HEK293 (cell line): ENCODE measurements around the gene MCTP1.
A peak's percentile ranks its signal among the peaks of the same experiment; 100 is the strongest.

Experiments used
- CTCF ChIA-PET: fragments of 350-600 bp; formaldehyde crosslinking; extraction: SDS; loops from one replicate; lab custom pipeline; 2021; ENCODE audit warnings: antibody characterized with exemption; lab: Yijun Ruan, JAX
- POLR2A ChIA-PET: fragments of 300-600 bp; formaldehyde crosslinking; extraction: SDS; loops from one replicate; lab custom pipeline; 2020; ENCODE audit warnings: antibody characterized with exemption, inconsistent platforms; lab: Yijun Ruan, JAX
- H3K27ac ChIP-seq: fragments of 200-500 bp; sonication (Bioruptor generic); 2 replicates; pipeline ENCODE4 v1.5.1; 2014; ENCODE audit warnings: low read depth, low read length, control low read depth, inconsistent platforms; ENCODE audit errors: extremely low read depth
- H3K36me3 ChIP-seq, 2 experiments: fragments of 200-500 bp in 1 of 2; sonication (Bioruptor generic) in 1 of 2; 1 replicate in 1 of 2; 2 replicates in 1 of 2; pipeline ENCODE4 v1.5.1; 2014 to 2017; ENCODE audit warnings: inconsistent platforms in 2 of 2, low read length in 2 of 2; ENCODE audit not compliant: control insufficient read depth in 2 of 2, insufficient read depth in 1 of 2
- H3K4me1 ChIP-seq: fragments of 200-500 bp; sonication (Bioruptor generic); 2 replicates; pipeline ENCODE4 v1.5.1; 2014; ENCODE audit warnings: mild to moderate bottlenecking, low read length, inconsistent platforms; ENCODE audit not compliant: control insufficient read depth, insufficient read depth
- H3K4me3 ChIP-seq: 2 replicates; pipeline ENCODE4 v1.5.1; 2011; ENCODE audit warnings: low read depth, mild to moderate bottlenecking, control low read depth, low read length, moderate library complexity
- H3K9me3 ChIP-seq: fragments of 200-500 bp; sonication (Bioruptor generic); 2 replicates; pipeline ENCODE4 v1.5.1; 2014; ENCODE audit warnings: low read depth, low read length, inconsistent platforms; ENCODE audit not compliant: control insufficient read depth, insufficient read depth
- FEZF1 ChIP-seq: fragments of 450-650 bp; formaldehyde crosslinking; IDR thresholded peaks from 2 replicates; pipeline ENCODE4 v1.5.1; 2016; ENCODE audit warnings: missing biosample characterization, missing genetic modification characterization
- KLF10 ChIP-seq: fragments of 450-650 bp; IDR thresholded peaks from 2 replicates; pipeline ENCODE4 v1.5.1; 2018; ENCODE audit warnings: missing biosample characterization, mild to moderate bottlenecking, missing genetic modification characterization
- KLF16 ChIP-seq: fragments of 450-650 bp; formaldehyde crosslinking; IDR thresholded peaks from 2 replicates; pipeline ENCODE4 v1.5.1; 2017; ENCODE audit warnings: missing biosample characterization, missing genetic modification characterization
- KLF7 ChIP-seq: fragments of 450-650 bp; formaldehyde crosslinking; IDR thresholded peaks from 2 replicates; pipeline ENCODE4 v1.5.1; 2016; ENCODE audit warnings: missing biosample characterization, missing genetic modification characterization, borderline replicate concordance
- RBAK ChIP-seq: fragments of 450-650 bp; formaldehyde crosslinking; IDR thresholded peaks from 2 replicates; pipeline ENCODE4 v1.5.1; 2016; ENCODE audit warnings: missing biosample characterization, missing genetic modification characterization
- REPIN1 ChIP-seq: fragments of 450-650 bp; formaldehyde crosslinking; IDR thresholded peaks from 2 replicates; pipeline ENCODE4 v1.5.1; 2017; ENCODE audit warnings: missing biosample characterization, missing genetic modification characterization, low read depth
- SCRT1 ChIP-seq: fragments of 450-650 bp; formaldehyde crosslinking; IDR thresholded peaks from 2 replicates; pipeline ENCODE4 v1.5.1; 2016; ENCODE audit warnings: missing biosample characterization, missing genetic modification characterization, borderline replicate concordance
- SCRT2 ChIP-seq: fragments of 450-650 bp; formaldehyde crosslinking; IDR thresholded peaks from 2 replicates; pipeline ENCODE4 v1.5.1; 2016; ENCODE audit warnings: missing biosample characterization, missing genetic modification characterization
- YY1 ChIP-seq: fragments of 450-650 bp; formaldehyde crosslinking; IDR thresholded peaks from 2 replicates; pipeline ENCODE4 v1.5.1; 2018; ENCODE audit warnings: missing biosample characterization, missing genetic modification characterization
- ZEB2 ChIP-seq: fragments of 450-650 bp; formaldehyde crosslinking; IDR thresholded peaks from 2 replicates; pipeline ENCODE4 v1.5.1; 2016; ENCODE audit warnings: missing biosample characterization, missing genetic modification characterization
- ZFHX2 ChIP-seq: fragments of 450-650 bp; formaldehyde crosslinking; conservative IDR thresholded peaks from 2 replicates; pipeline ENCODE4 v1.5.1; 2016; ENCODE audit warnings: missing biosample characterization, missing genetic modification characterization
- ZNF274 ChIP-seq, 2 experiments: fragments of 200-500 bp in 1 of 2; fragments of 450-650 bp in 1 of 2; sonication (Bioruptor generic) in 1 of 2; formaldehyde crosslinking in 1 of 2; IDR thresholded peaks; 2 replicates each; pipeline versions ENCODE4 v1.5.1 to v1.6.1; 2014 to 2016; ENCODE audit warnings: borderline replicate concordance in 1 of 2, inconsistent platforms in 1 of 2, low read length in 1 of 2, missing biosample characterization in 1 of 2, missing genetic modification characterization in 1 of 2
- ZNF302 ChIP-seq: fragments of 450-650 bp; formaldehyde crosslinking; IDR thresholded peaks from 2 replicates; pipeline ENCODE4 v1.5.1; 2016; ENCODE audit warnings: missing biosample characterization, missing genetic modification characterization, low read depth
- ZNF350 ChIP-seq: fragments of 450-650 bp; formaldehyde crosslinking; IDR thresholded peaks from 2 replicates; pipeline ENCODE4 v1.5.0; 2017; ENCODE audit warnings: missing biosample characterization, mild to moderate bottlenecking, missing genetic modification characterization
- ZNF391 ChIP-seq: fragments of 450-650 bp; formaldehyde crosslinking; IDR thresholded peaks from 2 replicates; pipeline ENCODE4 v1.5.1; 2016; ENCODE audit warnings: low read depth, missing biosample characterization, missing genetic modification characterization, borderline replicate concordance
- ZNF521 ChIP-seq: fragments of 450-650 bp; formaldehyde crosslinking; IDR thresholded peaks from 2 replicates; pipeline ENCODE4 v1.5.1; 2017; ENCODE audit warnings: missing biosample characterization, mild to moderate bottlenecking, missing genetic modification characterization
- ZNF530 ChIP-seq: fragments of 450-650 bp; formaldehyde crosslinking; IDR thresholded peaks from 2 replicates; pipeline ENCODE4 v1.5.1; 2016; ENCODE audit warnings: low read depth, missing biosample characterization, missing genetic modification characterization
- ZNF558 ChIP-seq: fragments of 450-650 bp; formaldehyde crosslinking; IDR thresholded peaks from 2 replicates; pipeline ENCODE4 v1.5.1; 2016; ENCODE audit warnings: missing biosample characterization, missing genetic modification characterization
- ZNF561 ChIP-seq: fragments of 450-650 bp; IDR thresholded peaks from 2 replicates; pipeline ENCODE4 v1.5.1; 2018; ENCODE audit warnings: missing biosample characterization, missing genetic modification characterization, borderline replicate concordance
- ZNF654 ChIP-seq: fragments of 450-650 bp; formaldehyde crosslinking; IDR thresholded peaks from 2 replicates; pipeline ENCODE4 v1.5.1; 2016; ENCODE audit warnings: low read depth, missing biosample characterization, missing genetic modification characterization
- ZNF658 ChIP-seq: fragments of 450-650 bp; formaldehyde crosslinking; IDR thresholded peaks from 2 replicates; pipeline ENCODE4; 2016; ENCODE audit warnings: missing biosample characterization, missing genetic modification characterization
- ZNF664 ChIP-seq: fragments of 450-650 bp; formaldehyde crosslinking; IDR thresholded peaks from 2 replicates; pipeline ENCODE4 v1.5.1; 2016; ENCODE audit warnings: missing biosample characterization, missing genetic modification characterization
- ZNF768 ChIP-seq: fragments of 450-650 bp; formaldehyde crosslinking; IDR thresholded peaks from 2 replicates; pipeline ENCODE4 v1.5.1; 2018; ENCODE audit warnings: missing biosample characterization, mild to moderate bottlenecking, missing genetic modification characterization
- ZNF785 ChIP-seq: fragments of 450-650 bp; formaldehyde crosslinking; IDR thresholded peaks from 2 replicates; pipeline ENCODE4 v1.5.1; 2016; ENCODE audit warnings: missing biosample characterization, missing genetic modification characterization
- ZSCAN16 ChIP-seq: fragments of 450-650 bp; formaldehyde crosslinking; IDR thresholded peaks from 2 replicates; pipeline ENCODE4 v1.5.1; 2016; ENCODE audit warnings: missing biosample characterization, missing genetic modification characterization
- TF ChIP-seq, protein P1 (sequence below): fragments of 450-650 bp; IDR thresholded peaks from 2 replicates; pipeline ENCODE4 v1.5.1; 2018; ENCODE audit warnings: missing biosample characterization, mild to moderate bottlenecking, missing genetic modification characterization
- TF ChIP-seq, protein P2 (sequence below): fragments of 450-650 bp; formaldehyde crosslinking; IDR thresholded peaks from 2 replicates; pipeline ENCODE4 v1.5.1; 2016; ENCODE audit warnings: missing biosample characterization, missing genetic modification characterization
- TF ChIP-seq, protein P3 (sequence below): fragments of 450-650 bp; IDR thresholded peaks from 2 replicates; pipeline ENCODE4 v1.5.1; 2018; ENCODE audit warnings: missing biosample characterization, missing genetic modification characterization
- TF ChIP-seq, protein P4 (sequence below): fragments of 450-650 bp; formaldehyde crosslinking; IDR thresholded peaks from 2 replicates; pipeline ENCODE4 v1.5.1; 2016; ENCODE audit warnings: missing biosample characterization, missing genetic modification characterization

The MCTP1 gene

DNA sequence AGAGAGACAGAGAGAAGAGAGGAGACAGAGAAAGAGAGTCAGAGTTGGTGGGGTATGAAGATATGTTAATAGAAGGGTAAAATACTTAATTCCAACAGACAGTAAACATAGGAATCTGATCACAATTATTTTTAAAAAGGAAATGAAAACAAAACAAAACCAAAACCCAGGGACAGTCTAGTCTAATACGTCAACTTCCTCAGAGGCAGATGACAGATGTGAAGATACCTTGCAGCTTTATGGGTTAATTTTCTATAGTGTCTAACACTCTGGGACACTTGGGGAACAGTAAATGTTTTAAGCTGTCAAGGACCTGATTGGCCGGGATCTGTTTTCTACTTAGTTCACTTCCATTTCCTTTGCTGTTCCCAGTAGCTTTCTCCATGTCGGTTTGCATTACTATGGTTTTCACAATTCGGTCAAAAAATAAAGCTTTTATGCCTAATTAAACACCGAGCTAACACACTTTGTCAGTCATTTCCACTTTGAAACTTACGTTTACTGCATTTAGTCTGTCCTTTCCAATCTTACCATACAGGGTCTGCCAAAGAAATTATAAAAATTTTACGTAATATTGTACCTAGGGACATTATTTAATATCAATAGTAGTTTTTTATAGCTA lies 216.5 kb downstream of the MCTP1 start (continued):
- TF ChIP-seq, protein P1, sequence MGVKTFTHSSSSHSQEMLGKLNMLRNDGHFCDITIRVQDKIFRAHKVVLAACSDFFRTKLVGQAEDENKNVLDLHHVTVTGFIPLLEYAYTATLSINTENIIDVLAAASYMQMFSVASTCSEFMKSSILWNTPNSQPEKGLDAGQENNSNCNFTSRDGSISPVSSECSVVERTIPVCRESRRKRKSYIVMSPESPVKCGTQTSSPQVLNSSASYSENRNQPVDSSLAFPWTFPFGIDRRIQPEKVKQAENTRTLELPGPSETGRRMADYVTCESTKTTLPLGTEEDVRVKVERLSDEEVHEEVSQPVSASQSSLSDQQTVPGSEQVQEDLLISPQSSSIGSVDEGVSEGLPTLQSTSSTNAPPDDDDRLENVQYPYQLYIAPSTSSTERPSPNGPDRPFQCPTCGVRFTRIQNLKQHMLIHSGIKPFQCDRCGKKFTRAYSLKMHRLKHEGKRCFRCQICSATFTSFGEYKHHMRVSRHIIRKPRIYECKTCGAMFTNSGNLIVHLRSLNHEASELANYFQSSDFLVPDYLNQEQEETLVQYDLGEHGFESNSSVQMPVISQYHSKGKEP: no peak
- TF ChIP-seq ZNF350 (tag by site-specific recombination) (no peak), ZEB2 (tag by site-specific recombination) (no peak), KLF16 (tag by site-specific recombination) (no peak), ZNF521 (tag by site-specific recombination) (no peak), ZNF561 (tag by site-specific recombination) (no peak), ZNF664 (tag by site-specific recombination) (no peak)
- TF ChIP-seq, protein P2, sequence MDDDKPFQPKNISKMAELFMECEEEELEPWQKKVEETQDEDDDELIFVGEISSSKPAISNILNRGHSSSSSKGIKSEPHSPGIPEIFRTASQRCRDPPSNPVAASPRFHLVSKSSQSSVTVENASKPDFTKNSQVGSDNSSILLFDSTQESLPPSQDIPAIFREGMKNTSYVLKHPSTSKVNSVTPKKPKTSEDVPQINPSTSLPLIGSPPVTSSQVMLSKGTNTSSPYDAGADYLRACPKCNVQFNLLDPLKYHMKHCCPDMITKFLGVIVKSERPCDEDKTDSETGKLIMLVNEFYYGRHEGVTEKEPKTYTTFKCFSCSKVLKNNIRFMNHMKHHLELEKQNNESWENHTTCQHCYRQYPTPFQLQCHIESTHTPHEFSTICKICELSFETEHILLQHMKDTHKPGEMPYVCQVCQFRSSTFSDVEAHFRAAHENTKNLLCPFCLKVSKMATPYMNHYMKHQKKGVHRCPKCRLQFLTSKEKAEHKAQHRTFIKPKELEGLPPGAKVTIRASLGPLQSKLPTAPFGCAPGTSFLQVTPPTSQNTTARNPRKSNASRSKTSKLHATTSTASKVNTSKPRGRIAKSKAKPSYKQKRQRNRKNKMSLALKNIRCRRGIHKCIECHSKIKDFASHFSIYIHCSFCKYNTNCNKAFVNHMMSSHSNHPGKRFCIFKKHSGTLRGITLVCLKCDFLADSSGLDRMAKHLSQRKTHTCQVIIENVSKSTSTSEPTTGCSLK (tag by site-specific recombination): no peak

DNA sequence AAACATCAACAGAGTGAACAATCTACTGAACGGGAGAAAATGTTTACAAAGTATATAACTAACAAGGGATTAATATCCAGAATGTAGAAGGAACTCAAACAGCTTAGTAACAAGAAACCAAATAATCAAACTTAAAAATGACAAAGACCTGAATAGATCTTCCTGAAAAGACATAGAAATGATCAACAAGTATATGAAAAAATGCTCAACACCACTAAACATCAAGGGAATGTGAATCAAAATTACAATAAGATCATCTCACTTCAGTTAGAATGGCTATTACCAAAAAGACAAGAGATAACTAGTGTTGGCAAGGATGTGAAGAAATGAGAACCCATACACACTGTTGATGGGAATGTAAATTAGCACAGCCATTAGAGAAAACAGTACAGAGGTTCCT lies 218.8 kb downstream of the MCTP1 start:
- ChIA-PET CTCF (interaction anchor here (0.8 kb wide), 1 partner anchor 15 kb away, joined by 3 read pairs; no protein-coding TSS in a partner anchor), POLR2A (no interaction called here)
- H3K27ac ChIP-seq: no peak overlapping the region
- TF ChIP-seq FEZF1 (tag by site-specific recombination) (no peak), RBAK (tag by site-specific recombination) (no peak), ZFHX2 (no peak), SCRT2 (peak; percentile 76; the same call in 1 of the 2 replicates), ZNF658 (tag by site-specific recombination) (no peak), KLF7 (tag by site-specific recombination) (no peak), YY1 (no peak), SCRT1 (tag by site-specific recombination) (peak; percentile 51; the same call in 1 of the 2 replicates), ZNF785 (tag by site-specific recombination) (no peak)
- TF ChIP-seq, protein P3, sequence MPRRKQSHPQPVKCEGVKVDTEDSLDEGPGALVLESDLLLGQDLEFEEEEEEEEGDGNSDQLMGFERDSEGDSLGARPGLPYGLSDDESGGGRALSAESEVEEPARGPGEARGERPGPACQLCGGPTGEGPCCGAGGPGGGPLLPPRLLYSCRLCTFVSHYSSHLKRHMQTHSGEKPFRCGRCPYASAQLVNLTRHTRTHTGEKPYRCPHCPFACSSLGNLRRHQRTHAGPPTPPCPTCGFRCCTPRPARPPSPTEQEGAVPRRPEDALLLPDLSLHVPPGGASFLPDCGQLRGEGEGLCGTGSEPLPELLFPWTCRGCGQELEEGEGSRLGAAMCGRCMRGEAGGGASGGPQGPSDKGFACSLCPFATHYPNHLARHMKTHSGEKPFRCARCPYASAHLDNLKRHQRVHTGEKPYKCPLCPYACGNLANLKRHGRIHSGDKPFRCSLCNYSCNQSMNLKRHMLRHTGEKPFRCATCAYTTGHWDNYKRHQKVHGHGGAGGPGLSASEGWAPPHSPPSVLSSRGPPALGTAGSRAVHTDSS (tag by site-specific recombination): no peak
- no peaks in the 10 kb centered on the region for H3K4me1 ChIP-seq
- H3K4me3 ChIP-seq: no peak overlapping the region
- no peaks in the 10 kb centered on the region for H3K9me3 ChIP-seq
- no peaks in the 10 kb centered on the region for H3K36me3 ChIP-seq

DNA sequence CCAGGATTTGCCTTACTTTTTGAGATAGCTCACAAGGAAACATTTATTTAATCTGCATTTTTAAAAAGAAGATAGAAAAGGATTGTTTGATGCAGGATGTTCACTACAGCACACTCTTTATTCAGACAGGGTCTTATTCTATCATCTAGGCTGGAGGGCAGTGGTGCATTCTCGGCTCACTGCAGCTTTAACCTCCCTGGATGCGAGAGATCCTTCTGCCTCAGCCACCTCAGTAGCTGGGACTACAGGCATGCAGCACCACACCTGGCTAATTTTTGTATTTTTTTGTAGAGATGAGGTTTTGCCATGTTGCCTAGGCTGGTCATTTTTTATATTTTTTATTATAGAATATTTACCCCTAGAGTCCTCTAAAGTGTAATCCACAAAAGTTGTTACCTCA lies 221.4 kb downstream of the MCTP1 start:
- ChIA-PET POLR2A (no interaction called here), CTCF (interaction anchor here (1.0 kb wide), 1 partner anchor 9 kb away, joined by 3 read pairs; no protein-coding TSS in a partner anchor)
- Histone ChIP-seq H3K27ac (no peak overlapping the region), H3K9me3 (no peaks in the 10 kb centered on the region), H3K36me3 (no peaks in the 10 kb centered on the region), H3K4me1 (no peaks in the 10 kb centered on the region), H3K4me3 (no peak overlapping the region)
- TF ChIP-seq KLF7 (tag by site-specific recombination) (no peak), ZNF302 (tag by site-specific recombination) (no peak), REPIN1 (tag by site-specific recombination) (no peak), ZNF274 (IDR thresholded peaks at IDR 0.05; ENCODE audit: low read length) (no peak), ZNF274 (tag by site-specific recombination; IDR thresholded peaks at IDR 0.05; ENCODE audit: borderline replicate concordance) (no peak), ZNF530 (tag by site-specific recombination) (no peak), ZNF391 (tag by site-specific recombination) (no peak), KLF10 (tag by site-specific recombination) (no peak), ZSCAN16 (tag by site-specific recombination) (no peak), ZNF654 (no peak), ZNF768 (tag by site-specific recombination) (no peak), ZNF558 (tag by site-specific recombination) (no peak)
- TF ChIP-seq, protein P4, sequence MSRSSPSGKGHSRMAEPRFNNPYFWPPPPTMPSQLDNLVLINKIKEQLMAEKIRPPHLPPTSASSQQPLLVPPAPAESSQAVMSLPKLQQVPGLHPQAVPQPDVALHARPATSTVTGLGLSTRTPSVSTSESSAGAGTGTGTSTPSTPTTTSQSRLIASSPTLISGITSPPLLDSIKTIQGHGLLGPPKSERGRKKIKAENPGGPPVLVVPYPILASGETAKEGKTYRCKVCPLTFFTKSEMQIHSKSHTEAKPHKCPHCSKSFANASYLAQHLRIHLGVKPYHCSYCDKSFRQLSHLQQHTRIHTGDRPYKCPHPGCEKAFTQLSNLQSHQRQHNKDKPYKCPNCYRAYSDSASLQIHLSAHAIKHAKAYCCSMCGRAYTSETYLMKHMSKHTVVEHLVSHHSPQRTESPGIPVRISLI: no peak
